Measurements from ENCODE around the gene TBCD.

DNA sequence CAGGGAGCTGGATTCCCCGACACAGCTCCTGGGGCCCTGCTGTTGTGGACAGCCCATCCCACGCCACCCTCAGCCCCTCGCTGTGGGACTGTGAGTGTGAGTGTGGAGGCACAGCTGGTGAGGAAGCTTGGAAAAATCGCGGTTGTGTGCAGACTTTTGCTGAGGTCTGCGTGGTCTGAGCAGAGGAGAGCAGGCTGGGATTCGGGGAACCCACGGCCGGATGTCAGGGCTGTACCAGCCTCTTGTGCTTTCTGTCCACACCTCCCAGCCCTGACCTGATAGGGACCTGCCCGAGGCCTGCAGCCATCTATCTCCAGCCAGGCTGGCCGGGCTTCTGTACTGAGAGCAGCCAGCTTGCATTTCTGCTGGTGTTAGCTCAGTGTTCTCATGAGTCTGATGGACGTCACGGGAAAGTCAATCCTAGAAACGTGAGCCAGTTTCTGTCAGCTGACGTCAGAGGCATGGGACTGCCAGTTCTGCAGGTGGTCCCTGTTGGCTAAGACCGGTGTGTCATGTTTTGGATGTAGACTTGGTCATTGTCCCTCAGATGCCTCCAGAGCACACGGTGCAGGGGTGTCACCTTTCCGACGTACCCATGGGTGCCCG lies 160.7 kb downstream of the TBCD start:
- TF ChIP-seq CTCF (conservative IDR thresholded peaks at IDR 0.05; ENCODE audit: low read depth, low read length) (no peak), EZH2 (IDR thresholded peaks at IDR 0.05; ENCODE audit: low read length, unreplicated experiment) (no peak)
